Endothelial cell of umbilical vein (primary cell): ENCODE results near the gene SLC5A6. TPM values are rescaled to one million over a fixed set of nuclear protein-coding genes. Genes with fewer than 3 reads are reported as not detected.

Source experiments
- BruUV-seq: library from RNA; stranded (reverse); fragments of 400-500 nt; replicated peaks from 2 replicates; lab custom pipeline; 2021; lab: Mats Ljungman, UMichigan
- CTCF ChIA-PET: fragments of 300-600, 350-600 bp; sonication (Branson Sonifier 250); formaldehyde crosslinking; loops from one replicate; lab custom pipeline; 2021; ENCODE audit warnings: antibody characterized with exemption, inconsistent platforms; lab: Charles Lee
- POLR2A ChIA-PET: fragments of 300-600, 350-600 bp; sonication (Branson Sonifier 250); formaldehyde crosslinking; loops from one replicate; lab custom pipeline; 2021; ENCODE audit warnings: antibody characterized with exemption, inconsistent platforms; lab: Charles Lee
- DNase-seq: peaks from one replicate; pipeline ENCODE4 v3.0.0-alpha.2; 2011; ENCODE audit warnings: low read depth, low spot score
- FAIRE-seq: peaks from 2 replicates; lab custom pipeline; 2011; peaks lifted over from hg19 to GRCh38; lab: Jason Lieb, UNC
- H2AFZ ChIP-seq: 2 replicates; pipeline ENCODE4 v1.6.0; 2012; ENCODE audit warnings: low read depth, low read length, control low read depth, inconsistent platforms
- H3K27ac ChIP-seq: 2 replicates; pipeline ENCODE4 v1.5.1; 2011; ENCODE audit warnings: low read depth, mild to moderate bottlenecking, control low read depth, low read length, moderate library complexity; ENCODE audit not compliant: insufficient read depth
- H3K27me3 ChIP-seq, 2 experiments: 2 replicates each; pipeline versions ENCODE4 v1.6.0 to v1.6.1; 2011; ENCODE audit warnings: low read length in 2 of 2, mixed read lengths in 1 of 2; ENCODE audit not compliant: control insufficient read depth in 2 of 2, insufficient read depth in 2 of 2
- H3K36me3 ChIP-seq, 2 experiments: 2 replicates in 1 of 2; 3 replicates in 1 of 2; pipeline ENCODE4 v1.5.1; 2011; ENCODE audit warnings: low read length in 2 of 2, mild to moderate bottlenecking in 1 of 2, moderate library complexity in 1 of 2; ENCODE audit not compliant: control insufficient read depth in 2 of 2, insufficient read depth in 2 of 2; ENCODE audit errors: extremely low read depth in 1 of 2
- H3K4me1 ChIP-seq: 3 replicates; pipeline ENCODE4 v1.5.1; 2011; ENCODE audit warnings: mild to moderate bottlenecking, low read length; ENCODE audit not compliant: control insufficient read depth, insufficient read depth; ENCODE audit errors: extremely low read depth
- H3K4me2 ChIP-seq: 2 replicates; pipeline ENCODE4 v1.6.1; 2011; ENCODE audit warnings: low read length, control low read depth, mixed read lengths; ENCODE audit not compliant: insufficient read depth
- H3K4me3 ChIP-seq, 3 experiments: fragments of 200-600 bp in 1 of 3; sonication (generic), shearing (Covaris generic) in 1 of 3; replicated peaks in 1 of 3; 2 replicates each; pipeline ENCODE4 v1.5.1; 2011 to 2016; ENCODE audit warnings: control low read depth in 3 of 3, low read length in 3 of 3, mild to moderate bottlenecking in 2 of 3, inconsistent platforms in 1 of 3, low read depth in 1 of 3, moderate library complexity in 1 of 3; ENCODE audit not compliant: insufficient read depth in 1 of 3
- H3K79me2 ChIP-seq: 2 replicates; pipeline ENCODE4 v1.6.0; 2012; ENCODE audit warnings: low read length, inconsistent platforms; ENCODE audit not compliant: control insufficient read depth, insufficient read depth
- H3K9ac ChIP-seq: replicated peaks from 2 replicates; pipeline ENCODE3; 2011; ENCODE audit warnings: low read length, control low read depth; ENCODE audit not compliant: insufficient read depth; ENCODE audit errors: extremely low read depth
- H3K9me1 ChIP-seq: replicated peaks from 3 replicates; pipeline ENCODE4 v1.6.0; 2011; ENCODE audit warnings: mild to moderate bottlenecking, low read length; ENCODE audit not compliant: control insufficient read depth, insufficient read depth; ENCODE audit errors: extremely low read depth
- H3K9me3 ChIP-seq: replicated peaks from 2 replicates; pipeline ENCODE4 v1.5.1; 2012; ENCODE audit warnings: low read length, inconsistent platforms; ENCODE audit not compliant: control insufficient read depth, insufficient read depth
- H4K20me1 ChIP-seq: replicated peaks from 2 replicates; pipeline ENCODE3; 2011; ENCODE audit warnings: mild to moderate bottlenecking, low read length; ENCODE audit not compliant: control insufficient read depth, insufficient read depth; ENCODE audit errors: extremely low read depth
- CTCF ChIP-seq, 2 donors: IDR thresholded peaks; 1 replicate in 1 of 2; 2 replicates in 1 of 2; pipeline ENCODE4 v1.5.1; 2011; ENCODE audit warnings: low read length in 2 of 2, mild to moderate bottlenecking in 2 of 2, moderate library complexity in 2 of 2, control low read depth in 1 of 2, inconsistent platforms in 1 of 2, low read depth in 1 of 2; ENCODE audit not compliant: insufficient read depth in 1 of 2; ENCODE audit errors: extremely low read depth in 1 of 2
- EZH2 ChIP-seq: IDR thresholded peaks from 2 replicates; pipeline ENCODE4 v1.6.1; 2012; ENCODE audit warnings: borderline replicate concordance, low read depth, mild to moderate bottlenecking, moderate library complexity, low read length, inconsistent platforms; ENCODE audit not compliant: severe bottlenecking
- FOS ChIP-seq: IDR thresholded peaks from 2 replicates; pipeline ENCODE4 v1.6.1; 2011; ENCODE audit warnings: mild to moderate bottlenecking, low read length, moderate library complexity, borderline replicate concordance; ENCODE audit not compliant: insufficient read depth
- GATA2 ChIP-seq: IDR thresholded peaks from 2 replicates; pipeline ENCODE4 v1.7.0; 2011; ENCODE audit warnings: low read depth, mild to moderate bottlenecking, moderate library complexity, mixed read lengths, low read length; ENCODE audit not compliant: insufficient read length, insufficient read depth
- JUN ChIP-seq: IDR thresholded peaks from 2 replicates; pipeline ENCODE4 v1.6.1; 2011; ENCODE audit warnings: borderline replicate concordance, low read depth; ENCODE audit not compliant: insufficient read length, insufficient read depth
- MAX ChIP-seq: IDR thresholded peaks from 2 replicates; pipeline ENCODE4 v1.6.1; 2011; ENCODE audit not compliant: insufficient read depth, insufficient read length
- MYC ChIP-seq: IDR thresholded peaks from one replicate; pipeline ENCODE4 v1.6.1; 2011; ENCODE audit warnings: mild to moderate bottlenecking, low read depth, low read length
- POLR2A ChIP-seq: IDR thresholded peaks from 2 replicates; pipeline ENCODE4 v1.6.1; 2012; ENCODE audit warnings: low read depth, mild to moderate bottlenecking, control low read depth, low read length
- POLR2AphosphoS5 ChIP-seq: IDR thresholded peaks from 2 replicates; pipeline ENCODE4 v1.6.1; 2012; ENCODE audit warnings: low read depth, mild to moderate bottlenecking, control low read depth, low read length, moderate library complexity; ENCODE audit not compliant: insufficient read depth
- dilution Hi-C: fragments of 300-500 bp; cut with MboI; formaldehyde crosslinking; loops from one replicate; pipeline ENCODE4 v1.15.0; 2019; ENCODE audit warnings: low sequenced_read_pairs; ENCODE audit not compliant: extremely low pct_ligation_motif_present
- intact Hi-C: fragments of 100-400 bp; cut with micrococcal nuclease; formaldehyde crosslinking; loops from one replicate; pipeline ENCODE4 v1.10.0; 2022
- polyA plus RNA-seq, 4 experiments: library from polyadenylated mRNA; depleted of rRNA in 3 of 4; stranded (reverse) in 3 of 4; unstranded in 1 of 4; fragments of >200 nt; gene quantifications; 2 replicates each; pipeline versions ENCODE4 v1.2.1 to v1.2.3, GENCODE V29; 2011 to 2012; ENCODE audit warnings: missing spikeins in 1 of 4
- total RNA-seq: library from RNA; stranded (reverse); gene quantifications from 2 replicates; pipeline ENCODE4 v1.2.3, GENCODE V29; 2021

The SLC5A6 gene
- total and polyA plus RNA-seq, 2 donors (not counting 3 experiments of a cell fraction or from before 2014, with no cell fraction given): 52.0 to 92.5 TPM

- H3K9me1 ChIP-seq: no peaks in the 10 kb centered on the region
- H3K79me2 ChIP-seq: peaks cover 28% of the 10 kb centered on the region
- FAIRE-seq: no peak
- dilution Hi-C loops: no loop called here
- intact Hi-C loops: loop anchor here (5.0 kb wide), 2 partner anchors 72 to 157 kb away; partner anchors contain the start of genes EIF2B4 and SNX17
- H3K27ac ChIP-seq: no peak overlapping the region
- BruUV-seq: no TSS peak
- no peak overlapping the region for H3K4me3 ChIP-seq
- DNase-seq: no peak
- H3K9ac ChIP-seq: no peak overlapping the region
- POLR2A ChIA-PET: no interaction called here
- no peak overlapping the region for H3K4me2 ChIP-seq
- no peaks in the 10 kb centered on the region for H3K9me3 ChIP-seq
- H3K36me3 ChIP-seq: peaks cover 0 to 2% of the 10 kb centered on the region in 2 experiments
- no peak overlapping the region for H2AFZ ChIP-seq
- H4K20me1 ChIP-seq: no peaks in the 10 kb centered on the region
- CTCF ChIA-PET: no interaction called here
- H3K27me3 ChIP-seq: no peaks in the 10 kb centered on the region
- TF ChIP-seq MYC: no peak
- TF ChIP-seq MAX: no peak
- TF ChIP-seq EZH2: no peak
- TF ChIP-seq POLR2A: no peak
- no peak for TF ChIP-seq POLR2AphosphoS5
- TF ChIP-seq JUN: no peak
- no peak for TF ChIP-seq GATA2
- TF ChIP-seq CTCF (IDR thresholded peaks at IDR 0.05; ENCODE audit: extremely low read depth in 1 of 2, insufficient read depth in 1 of 2, low read depth in 1 of 2, low read length in 2 of 2): no peak
- TF ChIP-seq FOS: no peak
- peaks cover 30% of the 10 kb centered on the region for H3K4me1 ChIP-seq
These were observed 2.9 kb upstream of the SLC5A6 start for GRCh38 chr2:27214941-27215340.
